HG02943 (cell line): ENCODE results near the gene MRGPRX4.
"Not testable (repeated sequence)": the region's sequence is repeated elsewhere in the genome, so short reads cannot be mapped to it uniquely, and the experiment has no call there.

Source experiments
- ATAC-seq: cut with Tn5 transposase; IDR thresholded peaks from one replicate; pipeline ENCODE4 v1.9.1; 2021; ENCODE audit warnings: mild to moderate bottlenecking, low read depth, moderate library complexity; ENCODE audit not compliant: unreplicated experiment

MRGPRX4 gene

GRCh38 chr11:18172666-18173065, at the start of gene MRGPRX4:
Gene MRGPRX4, plus strand, starts transcription at chr11:18172837. Its CDS starts 420 bp downstream, at chr11:18173257.
- no peak for ATAC-seq

GRCh38 chr11:18131115-18131514, 41.5 kb upstream of the MRGPRX4 start:
- not testable (repeated sequence) for ATAC-seq

GRCh38 chr11:18132341-18132740, 40.3 kb upstream of the MRGPRX4 start, which contains the start of gene MRGPRX3:
Gene MRGPRX3, plus strand, starts transcription at chr11:18132571. Its CDS starts 4,632 bp downstream, at chr11:18137203.
- ATAC-seq, result no peak

- ATAC-seq, result no peak
These were observed 37.3 kb upstream of the MRGPRX4 start for GRCh38 chr11:18135308-18135707.

GRCh38 chr11:18137186-18137800, 35.3 kb upstream of the MRGPRX4 start:
- ATAC-seq, result no peak

- ATAC-seq, result no peak
These were observed 32.5 kb upstream of the MRGPRX4 start for GRCh38 chr11:18140145-18140544.

- ATAC-seq, result no peak
These were observed 28.4 kb upstream of the MRGPRX4 start for GRCh38 chr11:18144243-18144642.

GRCh38 chr11:18145025-18145424, 27.6 kb upstream of the MRGPRX4 start:
- no peak for ATAC-seq

GRCh38 chr11:18145837-18146236, 26.8 kb upstream of the MRGPRX4 start:
- ATAC-seq, result no peak

GRCh38 chr11:18151581-18151980, 21.1 kb upstream of the MRGPRX4 start:
- ATAC-seq, result no peak

GRCh38 chr11:18168372-18168771, 4.3 kb upstream of the MRGPRX4 start:
- no peak for ATAC-seq

GRCh38 chr11:18171377-18172000, 1.1 kb upstream of the MRGPRX4 start:
- no peak for ATAC-seq

- no peak for ATAC-seq
These were observed 709 bp downstream of the MRGPRX4 start for GRCh38 chr11:18173225-18173866.

GRCh38 chr11:18188796-18189195, 16.2 kb downstream of the MRGPRX4 start:
- ATAC-seq, result no peak

- ATAC-seq, result not testable (repeated sequence)
These were observed 17.0 kb downstream of the MRGPRX4 start for GRCh38 chr11:18189476-18190245.

GRCh38 chr11:18191376-18191775, 18.7 kb downstream of the MRGPRX4 start:
- no peak for ATAC-seq

- no peak for ATAC-seq
These were observed 20.4 kb downstream of the MRGPRX4 start for GRCh38 chr11:18193010-18193409.

- no peak for ATAC-seq
These were observed 23.9 kb downstream of the MRGPRX4 start for GRCh38 chr11:18196532-18196931.

- not testable (repeated sequence) for ATAC-seq
These were observed 25.1 kb downstream of the MRGPRX4 start for GRCh38 chr11:18197738-18198137.

GRCh38 chr11:18203723-18204122, 31.1 kb downstream of the MRGPRX4 start:
- ATAC-seq, result no peak

GRCh38 chr11:18204220-18204619, 31.6 kb downstream of the MRGPRX4 start:
- ATAC-seq, result no peak
